ENCODE data around the gene PRAC2.

PRAC2 gene

GRCh38 chr17:48734333-48735061 is 11.5 kb downstream of the PRAC2 start:
- DNase-seq (ENCODE audit: low spot score), result no peak

- no peak for DNase-seq (ENCODE audit: low spot score)
These were observed 12.0 kb downstream of the PRAC2 start for GRCh38 chr17:48735062-48735351.

DNA sequence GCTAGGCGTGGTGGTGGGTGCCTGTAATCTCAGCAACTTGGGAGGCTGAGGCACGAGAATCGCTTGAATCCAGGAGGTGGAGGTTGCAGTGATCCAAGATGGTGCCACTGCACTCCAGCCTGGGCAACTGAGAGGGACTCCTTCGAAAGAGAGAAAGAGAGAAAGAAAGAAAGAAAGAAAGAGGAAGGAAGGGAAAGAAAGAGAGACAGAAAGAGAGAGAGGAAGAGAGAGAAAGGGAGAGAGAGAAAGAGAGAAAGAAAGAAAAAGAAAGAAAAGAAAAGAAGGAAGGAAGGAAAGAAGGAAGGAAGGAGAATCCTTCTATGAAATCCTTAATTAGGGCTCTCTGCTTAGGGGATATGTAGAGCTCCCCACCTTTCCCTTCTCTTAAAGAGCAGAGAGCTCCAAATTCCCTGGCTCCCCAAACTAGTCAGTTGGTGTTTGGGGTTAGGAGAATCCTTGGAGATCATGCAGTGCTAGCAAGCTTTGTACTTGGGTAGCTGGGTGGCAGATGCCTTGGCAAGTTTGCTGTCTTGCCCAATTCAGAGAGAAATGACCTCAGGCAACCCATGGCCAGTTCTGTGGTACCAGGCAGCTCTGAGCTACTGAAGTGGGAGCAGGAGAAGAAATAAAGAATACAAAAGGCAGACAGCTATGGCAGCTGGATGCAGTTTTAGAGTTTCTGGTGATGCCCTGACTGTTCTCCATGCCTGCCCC is 14.5 kb downstream of the PRAC2 start:
- no peak for DNase-seq (ENCODE audit: low spot score)

DNA sequence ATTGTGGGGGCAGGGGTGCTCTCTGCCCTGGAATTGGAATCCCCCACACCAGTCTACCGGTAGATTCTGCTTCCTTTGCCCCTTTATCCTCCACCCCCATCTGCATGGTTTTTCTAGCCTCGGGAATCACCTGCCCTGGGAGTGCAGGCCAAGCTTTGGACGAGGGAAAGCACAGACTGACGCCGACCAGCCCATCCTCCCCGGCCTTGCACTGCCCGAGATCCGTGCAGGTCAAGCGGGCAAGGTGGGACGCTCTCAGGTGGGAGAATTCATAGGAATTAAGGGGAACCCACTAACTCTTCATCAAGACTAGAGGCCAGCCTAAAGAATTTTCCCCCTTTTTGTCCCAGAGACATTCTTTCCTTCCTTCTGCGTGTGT is 15.4 kb downstream of the PRAC2 start:
- no peak for DNase-seq (ENCODE audit: low spot score)

DNA sequence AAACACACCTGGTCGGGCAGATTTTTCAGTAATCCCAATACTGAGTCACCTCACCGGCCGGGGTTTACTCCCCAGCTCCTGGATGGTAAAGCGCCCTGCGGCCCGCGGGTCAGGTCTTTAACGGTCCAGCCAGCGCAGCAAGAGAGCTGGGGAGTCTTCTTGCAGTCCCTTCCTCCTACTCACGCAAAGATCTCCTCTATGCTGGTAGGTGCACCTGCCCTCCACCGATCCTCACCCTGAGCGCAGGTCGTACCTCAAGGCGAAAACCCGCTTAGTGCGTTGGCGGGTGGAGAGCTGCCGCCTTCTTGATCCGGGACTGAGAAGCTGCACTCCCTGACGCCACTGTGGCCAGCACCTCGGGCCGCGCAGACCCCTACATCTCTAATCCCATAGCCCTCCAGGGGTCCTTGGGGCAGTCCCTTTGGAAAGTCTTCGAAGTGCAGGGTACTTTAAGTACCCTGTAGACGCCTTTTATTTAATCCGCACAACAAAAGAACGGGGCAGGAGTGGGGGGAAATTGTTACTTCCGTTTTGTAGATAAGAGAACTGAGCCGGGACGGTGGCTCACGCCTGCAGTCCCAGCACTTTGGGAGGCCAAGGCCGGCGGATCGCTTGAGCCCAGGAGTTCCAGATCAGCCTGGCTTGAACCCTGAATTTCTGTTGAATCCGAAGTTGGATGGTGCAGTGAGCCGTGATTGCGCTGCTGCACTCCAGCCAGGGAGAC is 16.0 kb downstream of the PRAC2 start:
- DNase-seq (ENCODE audit: low spot score), result no peak

- no peak for DNase-seq (ENCODE audit: low spot score)
These were observed 17.6 kb downstream of the PRAC2 start for GRCh38 chr17:48740537-48740936.

DNA sequence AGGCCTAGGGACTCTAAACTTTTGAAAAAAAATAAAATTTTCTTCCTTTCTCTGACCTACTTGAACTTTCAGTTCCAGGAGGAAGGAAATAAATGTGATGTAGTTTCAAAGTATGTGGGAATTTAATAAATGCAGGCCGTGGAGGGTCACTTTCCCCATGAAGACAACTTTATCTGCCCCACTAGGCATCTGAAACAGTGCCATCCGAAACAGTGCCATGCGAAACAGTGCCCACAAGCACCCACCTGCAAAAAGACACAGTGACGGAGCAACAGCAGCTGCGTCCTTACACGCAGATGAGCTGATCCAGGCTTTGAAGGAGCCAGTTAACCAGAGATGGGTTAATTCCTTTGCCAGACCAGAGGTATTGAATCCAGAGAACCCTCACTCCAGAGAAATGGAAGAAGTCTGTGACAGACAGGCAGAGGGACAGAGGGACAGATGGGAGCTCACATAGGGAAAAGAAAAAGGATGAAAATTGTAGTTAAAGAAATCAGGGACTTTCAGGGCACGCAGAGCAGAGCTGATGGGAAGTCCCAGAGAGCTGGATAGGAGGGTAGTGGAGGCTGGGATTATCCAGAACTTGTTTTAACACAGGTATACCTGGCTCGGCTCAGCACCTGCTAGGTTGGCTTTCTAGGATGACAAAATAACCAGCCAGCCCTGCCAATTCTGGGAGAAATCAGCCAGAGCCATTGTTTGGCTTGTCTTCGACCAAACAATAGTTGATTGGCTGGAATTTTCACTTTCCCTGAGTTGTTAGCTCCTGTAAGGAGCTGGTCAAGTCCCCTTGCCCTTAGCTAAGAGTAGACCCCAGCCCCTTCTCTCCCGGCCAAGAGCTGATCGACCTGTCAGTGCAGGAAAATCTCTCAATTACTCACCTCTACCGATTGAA is 22.6 kb downstream of the PRAC2 start:
- no peak for DNase-seq (ENCODE audit: low spot score)

GRCh38 chr17:48746916-48747444 is 24.0 kb downstream of the PRAC2 start:
- no peak for DNase-seq (ENCODE audit: low spot score)

GRCh38 chr17:48747445-48748363 is 24.7 kb downstream of the PRAC2 start:
- DNase-seq (ENCODE audit: low spot score), result no peak

DNA sequence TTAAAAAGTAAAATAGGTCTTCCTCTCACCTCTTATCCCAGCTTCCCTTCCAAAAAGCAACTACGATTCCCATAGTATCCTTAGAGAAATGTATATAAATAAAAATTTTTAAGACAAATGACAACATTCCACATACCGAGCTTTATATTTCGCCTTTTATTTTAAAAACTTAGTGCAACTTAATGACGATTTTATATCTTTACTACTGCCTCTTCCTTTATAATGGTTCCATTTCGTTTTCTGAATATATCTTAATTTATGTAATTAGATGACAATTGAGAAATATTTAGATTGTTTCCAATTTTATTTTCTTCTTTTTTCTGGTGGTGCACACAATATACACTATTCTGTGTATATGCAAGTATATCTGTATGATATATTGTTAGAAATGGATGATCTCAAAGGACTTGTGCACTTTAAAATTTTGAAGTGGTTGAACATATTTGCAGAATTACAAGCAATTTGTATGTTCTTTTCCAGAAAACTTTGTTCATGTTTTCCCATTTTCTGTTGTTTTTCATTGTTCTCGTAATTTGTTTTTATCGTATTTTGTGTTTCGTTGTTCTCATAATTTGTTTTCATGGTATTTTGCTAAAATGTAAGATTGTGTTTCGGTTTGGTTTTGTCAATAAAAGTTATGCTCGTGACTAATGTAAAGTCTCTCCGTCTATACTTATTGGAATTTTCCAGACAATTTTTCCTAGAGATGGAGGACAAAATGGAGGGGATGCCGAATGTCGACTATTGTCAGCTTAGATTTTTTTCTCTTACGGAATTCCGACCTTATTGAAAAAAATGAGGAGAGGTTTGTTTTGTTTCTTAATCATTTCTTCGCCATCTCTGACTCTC is 26.0 kb downstream of the PRAC2 start:
- no peak for DNase-seq (ENCODE audit: low spot score)

DNA sequence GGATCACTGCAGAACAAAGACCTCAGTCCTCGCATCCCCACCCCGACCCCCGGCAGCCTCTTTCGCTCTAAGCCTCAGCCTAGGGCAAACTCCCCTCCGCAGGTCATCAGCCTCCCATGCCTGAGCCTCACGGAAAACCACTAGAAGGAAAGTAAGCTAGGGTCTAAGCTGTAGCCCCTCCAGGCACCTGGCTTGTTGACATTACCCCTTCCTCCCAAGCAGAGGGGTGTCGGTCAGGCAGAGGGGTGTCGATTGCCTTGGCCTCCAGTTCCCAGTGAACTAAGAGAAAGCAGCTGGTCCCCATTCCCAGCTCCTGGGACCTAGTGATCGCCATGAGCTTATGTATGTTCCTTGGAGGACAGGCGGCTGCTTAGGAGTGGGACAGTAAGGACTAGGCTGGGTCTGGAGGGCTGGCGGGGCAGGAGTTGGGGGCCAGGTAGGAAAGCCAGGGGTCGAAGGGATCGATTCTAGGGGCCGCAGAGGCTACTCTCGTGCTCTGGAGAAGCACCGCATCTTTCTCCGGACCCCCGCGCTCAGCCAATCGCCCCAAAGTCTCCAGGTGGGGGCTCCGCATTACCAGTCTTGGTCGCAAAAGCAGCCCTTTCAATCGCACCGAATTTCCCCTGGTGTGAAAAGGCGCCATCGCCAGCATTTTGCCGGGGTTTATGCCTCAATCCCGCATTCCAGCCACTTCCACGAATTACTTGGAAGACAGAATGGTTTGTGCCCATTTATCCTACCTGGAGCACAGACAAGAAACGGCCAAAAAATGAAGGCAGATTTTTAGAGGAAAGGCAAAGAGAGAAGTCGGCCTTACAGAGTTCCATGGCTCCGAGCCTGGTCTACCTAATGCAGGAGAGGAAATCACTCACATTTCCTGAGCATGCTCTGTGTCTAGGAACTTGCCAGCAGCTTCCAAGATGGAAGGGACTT is 26.9 kb downstream of the PRAC2 start:
- DNase-seq (ENCODE audit: low spot score), result no peak

DNA sequence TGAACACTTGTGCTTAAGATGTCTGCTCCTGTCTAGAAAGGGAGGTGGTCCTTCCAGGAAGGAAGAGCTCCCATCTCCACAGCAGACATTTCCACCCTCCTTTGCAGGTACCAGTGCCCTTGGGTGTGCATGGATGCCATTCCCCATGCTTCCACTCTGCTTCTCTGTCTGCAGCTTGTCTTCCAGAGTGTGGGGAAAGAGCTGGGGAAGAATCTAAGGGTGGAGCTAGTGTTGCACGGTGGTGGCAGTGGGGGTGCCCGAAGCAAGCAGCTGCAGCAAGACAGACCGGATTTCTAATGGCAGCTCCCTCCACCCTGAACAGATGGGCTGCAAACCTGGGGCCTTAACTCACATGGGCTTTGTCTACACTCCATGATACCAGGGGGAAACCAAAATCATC is 28.2 kb downstream of the PRAC2 start:
- DNase-seq (ENCODE audit: low spot score), result no peak

DNA sequence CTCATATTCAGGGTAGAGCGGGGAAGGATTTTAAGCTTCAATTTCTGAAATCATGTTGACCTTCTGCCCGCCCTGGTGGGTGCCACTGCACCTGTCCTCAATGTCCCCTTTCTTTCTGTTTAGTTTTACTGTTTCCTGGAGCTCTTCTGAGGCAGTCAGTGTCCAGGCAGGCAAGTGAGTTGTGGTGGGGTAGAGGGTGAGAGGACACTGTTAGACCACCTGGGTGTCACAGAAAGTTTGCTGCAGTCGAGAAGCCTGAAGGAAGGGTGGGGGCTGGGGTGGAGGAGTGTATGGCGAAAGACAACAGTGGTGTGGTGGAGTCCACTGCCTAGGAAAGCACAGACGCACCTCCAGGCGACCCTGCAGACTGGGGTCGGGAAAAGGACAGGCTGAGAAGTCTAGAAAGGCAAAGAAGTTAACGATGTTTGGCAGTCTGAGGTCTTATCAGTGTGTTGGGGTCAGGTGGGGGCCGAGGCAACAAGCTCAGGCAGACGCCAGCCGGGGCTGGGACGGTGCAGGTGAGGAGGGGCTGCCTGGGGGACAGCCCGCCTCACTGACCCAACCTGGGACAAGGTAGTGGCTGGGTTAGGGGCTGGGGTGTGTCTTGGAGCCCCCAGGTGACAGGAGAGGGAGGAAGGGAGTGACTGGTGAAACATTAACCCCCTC is 28.9 kb downstream of the PRAC2 start:
- no peak for DNase-seq (ENCODE audit: low spot score)

DNA sequence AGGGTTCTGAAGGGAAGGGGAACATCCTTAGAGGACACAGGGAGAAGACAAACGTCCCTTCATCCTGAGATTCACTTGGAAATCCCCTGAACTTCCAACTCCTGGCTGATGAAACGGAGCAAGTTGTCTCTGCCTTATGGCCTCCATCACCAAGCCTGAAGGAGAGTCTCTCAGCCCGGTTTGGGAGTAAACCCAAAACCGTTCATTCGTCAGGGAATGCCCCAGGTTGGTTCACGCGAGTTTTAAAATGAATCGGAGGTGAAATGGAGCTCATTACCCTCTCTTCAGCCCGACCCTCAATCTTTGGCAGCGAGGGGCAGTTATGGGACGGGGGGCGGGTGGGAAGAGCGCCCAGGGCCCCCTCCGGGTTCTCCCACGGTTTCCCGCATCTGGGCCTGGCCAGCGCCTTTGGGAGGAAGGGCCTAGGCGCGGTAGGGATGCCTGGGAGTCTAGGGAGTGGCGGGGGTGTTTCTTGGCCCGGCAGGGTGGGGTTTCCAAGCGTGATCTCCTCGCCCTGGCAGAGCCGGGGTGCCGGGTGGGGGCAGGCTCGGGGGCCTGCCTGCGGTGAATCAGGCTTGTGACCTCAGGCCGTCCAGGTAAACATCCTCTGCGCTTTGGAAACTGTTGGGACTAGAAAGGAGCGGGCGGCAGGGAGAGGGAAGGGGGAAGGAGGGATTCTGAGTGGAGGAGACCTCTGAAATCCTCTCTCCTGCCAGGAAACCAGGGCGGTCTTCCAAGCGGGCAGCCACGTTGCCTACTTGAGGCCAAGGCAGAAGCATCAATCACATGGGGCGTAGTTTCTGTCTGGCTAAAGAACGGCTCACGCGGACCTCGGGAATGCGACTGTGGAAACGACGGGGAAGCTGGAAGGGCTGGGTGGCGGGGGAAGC is 29.7 kb downstream of the PRAC2 start:
- no peak for DNase-seq (ENCODE audit: low spot score)

- DNase-seq (ENCODE audit: low spot score), result no peak
These were observed 31.0 kb downstream of the PRAC2 start for GRCh38 chr17:48753794-48754499.

GRCh38 chr17:48754500-48755261 is 31.7 kb downstream of the PRAC2 start:
- DNase-seq (ENCODE audit: low spot score), result no peak

Measured in CD4-positive, alpha-beta T cell treated with Interleukin-2 at 100 ng/mL for 4 hours (primary cell).